ENCODE results near the gene NFS1. TPM values are rescaled to one million over a fixed set of nuclear protein-coding genes. Genes with fewer than 3 reads are reported as not detected.

Gene NFS1
- polyA plus RNA-seq, 1 of the 3 experiments (the other 2 are of a cell fraction) = 75.6 TPM

DNA sequence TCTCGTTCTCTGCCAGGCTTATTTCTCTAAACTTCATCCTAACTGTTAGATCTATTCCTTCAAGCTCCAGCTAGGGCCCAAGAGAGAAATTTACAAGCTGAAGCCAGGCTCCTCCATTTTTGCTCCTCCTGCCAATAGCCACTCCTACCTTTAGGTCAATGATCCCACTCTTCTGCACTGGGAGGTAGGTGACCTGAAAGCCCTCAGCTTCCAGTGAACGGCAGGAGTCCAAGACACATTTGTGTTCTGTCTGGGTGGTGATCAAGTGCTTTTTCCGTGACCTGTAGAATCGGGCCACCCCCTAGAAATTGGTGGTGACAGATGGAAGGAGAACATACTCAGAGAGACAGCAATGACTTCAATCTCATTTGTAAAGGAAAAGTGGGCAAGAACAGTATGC lies 8.9 kb downstream of the NFS1 start:
- CTCF ChIA-PET = no interaction called here
- Histone ChIP-seq H3F3A (replicated peaks; ENCODE audit: insufficient read depth) (peaks cover 2% of the 10 kb centered on the region), H3K4me3 (ENCODE audit: low read depth in 2 of 2, low read length in 1 of 2) (no peak overlapping the region), H3K27me3 (ENCODE audit: insufficient read depth) (no peaks in the 10 kb centered on the region), H3K36me3 (replicated peaks in 1 of 2; ENCODE audit: control insufficient read depth in 1 of 2, insufficient read depth in 2 of 2, low read length in 1 of 2) (peaks cover 7 to 57% of the 10 kb centered on the region in 2 experiments), H3K9ac (no peak overlapping the region), H3K27ac (ENCODE audit: low read depth in 2 of 2, low read length in 1 of 2) (no peak overlapping the region), H3K79me2 (ENCODE audit: insufficient read depth) (no peaks in the 10 kb centered on the region), H3K4me1 (ENCODE audit: control insufficient read depth in 1 of 2, insufficient read depth in 2 of 2, low read depth in 1 of 2, low read length in 1 of 2) (no peaks in the 10 kb centered on the region), H3K4me2 (no peak overlapping the region), H2AFZ (ENCODE audit: low read depth) (no peak overlapping the region), H3K9me3 (no peaks in the 10 kb centered on the region), H3K9me2 (no peaks in the 10 kb centered on the region), H4K20me1 (ENCODE audit: insufficient read depth) (no peaks in the 10 kb centered on the region)
- DNase-seq = no peak
- no peak for TF ChIP-seq SIN3A (IDR thresholded peaks at IDR 0.05; ENCODE audit: borderline replicate concordance, low read depth, low read length)
- TF ChIP-seq, protein P1, sequence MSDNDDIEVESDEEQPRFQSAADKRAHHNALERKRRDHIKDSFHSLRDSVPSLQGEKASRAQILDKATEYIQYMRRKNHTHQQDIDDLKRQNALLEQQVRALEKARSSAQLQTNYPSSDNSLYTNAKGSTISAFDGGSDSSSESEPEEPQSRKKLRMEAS (IDR thresholded peaks at IDR 0.05; ENCODE audit: low read depth) = no peak
- no peak for TF ChIP-seq TAF1 (IDR thresholded peaks at IDR 0.05; ENCODE audit: borderline replicate concordance, low read depth, low read length)
- no peak for TF ChIP-seq FOXM1 (IDR thresholded peaks at IDR 0.05; ENCODE audit: low read depth)
- TF ChIP-seq, protein P2, sequence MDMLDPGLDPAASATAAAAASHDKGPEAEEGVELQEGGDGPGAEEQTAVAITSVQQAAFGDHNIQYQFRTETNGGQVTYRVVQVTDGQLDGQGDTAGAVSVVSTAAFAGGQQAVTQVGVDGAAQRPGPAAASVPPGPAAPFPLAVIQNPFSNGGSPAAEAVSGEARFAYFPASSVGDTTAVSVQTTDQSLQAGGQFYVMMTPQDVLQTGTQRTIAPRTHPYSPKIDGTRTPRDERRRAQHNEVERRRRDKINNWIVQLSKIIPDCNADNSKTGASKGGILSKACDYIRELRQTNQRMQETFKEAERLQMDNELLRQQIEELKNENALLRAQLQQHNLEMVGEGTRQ (IDR thresholded peaks at IDR 0.05; ENCODE audit: borderline replicate concordance, low read depth, low read length) = no peak
- TF ChIP-seq EP300 (IDR thresholded peaks at IDR 0.05; ENCODE audit: borderline replicate concordance in 1 of 2, low read depth in 1 of 2, low read length in 1 of 2) = no peak
- no peak for TF ChIP-seq REST (IDR thresholded peaks at IDR 0.05; ENCODE audit: low read depth, low read length)
- TF ChIP-seq CTCF (IDR thresholded peaks at IDR 0.05) = no peak
- no peak for TF ChIP-seq POLR2AphosphoS5 (IDR thresholded peaks at IDR 0.05; ENCODE audit: low read depth, low read length)
- no peak for TF ChIP-seq FOSL2 (IDR thresholded peaks at IDR 0.05; ENCODE audit: borderline replicate concordance, low read depth)
- TF ChIP-seq EZH2phosphoT487 (IDR thresholded peaks at IDR 0.05; ENCODE audit: borderline replicate concordance, low read depth) = no peak
- no peak for TF ChIP-seq USF1 (IDR thresholded peaks at IDR 0.05; ENCODE audit: borderline replicate concordance, low read depth)
- no peak for TF ChIP-seq NRF1 (IDR thresholded peaks at IDR 0.05; ENCODE audit: low read depth, low read length)
- TF ChIP-seq RXRA (IDR thresholded peaks at IDR 0.05; ENCODE audit: borderline replicate concordance, low read depth) = no peak
- TF ChIP-seq CHD2 (IDR thresholded peaks at IDR 0.05; ENCODE audit: low read length, partially characterized antibody) = no peak
- POLR2A ChIA-PET = no interaction called here
- WGBS (ENCODE audit: low lambda C conversion rate) = 90% methylated on average over 4 of the region's 4 CpGs
